Measurements from ENCODE around the gene PRSS57.
A peak's percentile ranks its signal among the peaks of the same experiment; 100 is the strongest.

Gene PRSS57

DNA sequence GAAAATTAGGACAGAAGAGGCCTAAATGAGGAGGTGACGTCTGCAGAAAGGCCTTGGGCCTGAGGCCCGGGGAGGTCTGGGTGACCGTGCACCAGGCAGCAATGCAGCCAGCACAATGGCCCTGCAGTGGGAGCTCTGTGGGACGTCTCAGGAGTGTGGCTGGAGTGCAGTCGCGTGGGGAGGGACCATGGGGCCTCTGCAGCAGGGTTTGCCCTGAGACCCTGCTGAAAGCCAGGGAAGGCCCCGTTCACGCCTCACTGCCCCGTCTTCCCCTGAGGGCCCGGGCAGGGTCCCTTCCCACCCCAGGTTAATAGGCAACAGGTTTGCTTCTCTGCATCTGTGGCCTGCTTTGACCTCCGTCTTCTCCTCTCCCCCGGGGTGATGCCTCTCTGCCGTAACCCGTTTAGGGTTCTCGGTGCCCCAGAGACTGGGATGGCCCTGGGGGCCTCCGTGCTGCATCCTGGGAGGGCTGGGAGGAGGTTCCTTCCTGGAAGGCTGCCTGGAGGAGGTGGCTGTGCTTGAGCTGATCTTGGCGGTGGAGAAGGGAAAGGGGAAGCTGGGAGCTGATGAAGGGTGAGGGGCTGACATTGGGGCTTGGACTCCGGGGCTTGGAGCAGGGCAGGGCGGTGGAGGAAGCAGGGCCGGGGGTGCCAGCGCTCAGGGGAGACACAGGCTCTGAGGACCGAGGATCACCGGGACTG is 23.1 kb upstream of the PRSS57 start:
- TF ChIP-seq, protein P1, sequence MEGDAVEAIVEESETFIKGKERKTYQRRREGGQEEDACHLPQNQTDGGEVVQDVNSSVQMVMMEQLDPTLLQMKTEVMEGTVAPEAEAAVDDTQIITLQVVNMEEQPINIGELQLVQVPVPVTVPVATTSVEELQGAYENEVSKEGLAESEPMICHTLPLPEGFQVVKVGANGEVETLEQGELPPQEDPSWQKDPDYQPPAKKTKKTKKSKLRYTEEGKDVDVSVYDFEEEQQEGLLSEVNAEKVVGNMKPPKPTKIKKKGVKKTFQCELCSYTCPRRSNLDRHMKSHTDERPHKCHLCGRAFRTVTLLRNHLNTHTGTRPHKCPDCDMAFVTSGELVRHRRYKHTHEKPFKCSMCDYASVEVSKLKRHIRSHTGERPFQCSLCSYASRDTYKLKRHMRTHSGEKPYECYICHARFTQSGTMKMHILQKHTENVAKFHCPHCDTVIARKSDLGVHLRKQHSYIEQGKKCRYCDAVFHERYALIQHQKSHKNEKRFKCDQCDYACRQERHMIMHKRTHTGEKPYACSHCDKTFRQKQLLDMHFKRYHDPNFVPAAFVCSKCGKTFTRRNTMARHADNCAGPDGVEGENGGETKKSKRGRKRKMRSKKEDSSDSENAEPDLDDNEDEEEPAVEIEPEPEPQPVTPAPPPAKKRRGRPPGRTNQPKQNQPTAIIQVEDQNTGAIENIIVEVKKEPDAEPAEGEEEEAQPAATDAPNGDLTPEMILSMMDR (IDR thresholded peaks at IDR 0.05): no peak

DNA sequence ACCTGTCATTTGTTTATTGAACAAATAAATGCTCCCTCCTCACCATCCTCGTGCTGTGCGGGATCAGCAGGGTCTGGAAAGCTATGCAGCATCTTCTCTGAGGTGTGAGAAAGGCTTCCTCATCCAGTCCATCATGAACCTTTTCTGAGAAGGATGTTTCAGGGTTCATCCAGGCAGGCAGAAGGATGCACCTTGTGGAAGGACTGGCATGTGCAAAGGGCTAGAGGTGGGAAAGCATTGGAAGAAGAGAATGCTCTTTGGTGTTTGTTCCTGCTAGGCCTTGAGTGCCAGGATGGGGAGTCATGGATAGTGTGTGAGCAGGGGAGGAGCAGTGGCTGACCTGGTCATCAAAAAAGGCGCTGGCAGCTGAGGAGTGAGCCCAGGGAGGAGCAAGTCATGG is 20.1 kb upstream of the PRSS57 start:
- TF ChIP-seq, protein P1 (IDR thresholded peaks at IDR 0.05): no peak

DNA sequence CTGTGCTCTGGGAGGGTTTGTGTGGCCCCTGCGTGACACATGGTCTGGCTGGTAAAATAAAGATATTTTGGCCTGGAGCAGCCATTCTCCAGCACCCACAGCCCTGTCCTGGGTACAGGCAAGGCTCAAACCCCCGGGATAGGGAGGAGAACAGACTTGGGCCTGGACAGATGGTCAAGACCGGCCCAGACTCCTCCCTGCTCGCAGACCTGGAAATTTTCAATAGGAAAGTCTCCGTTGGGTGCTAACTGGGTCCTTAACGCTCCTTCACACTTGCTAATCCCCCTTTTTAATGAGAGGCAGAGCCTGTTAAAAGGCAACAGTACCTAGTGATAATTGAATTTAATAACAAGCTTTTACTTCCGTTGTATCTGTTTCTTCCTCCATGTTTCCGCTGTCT is 16.0 kb upstream of the PRSS57 start:
- TF ChIP-seq, protein P1 (IDR thresholded peaks at IDR 0.05): no peak

DNA sequence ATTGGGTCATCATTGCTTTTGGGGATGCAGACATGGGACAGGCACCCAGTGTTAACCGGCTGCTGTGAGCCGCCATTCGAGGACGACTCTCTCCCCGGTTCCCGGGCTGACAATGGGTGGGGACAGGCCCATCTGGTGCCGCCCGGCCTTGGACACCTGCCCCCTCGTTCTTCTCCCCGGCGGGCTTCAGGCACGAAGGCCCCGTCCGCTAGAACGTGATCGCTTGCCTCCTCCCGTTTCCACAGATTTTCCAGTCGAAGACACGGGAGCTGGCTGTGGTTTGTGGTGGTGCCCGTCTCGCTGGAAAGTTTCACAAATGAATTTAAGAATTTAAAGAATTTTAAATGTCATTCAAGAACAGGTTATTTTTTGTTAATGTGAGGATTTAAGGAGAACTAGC is 15.5 kb upstream of the PRSS57 start:
- TF ChIP-seq, protein P1 (IDR thresholded peaks at IDR 0.05): no peak

DNA sequence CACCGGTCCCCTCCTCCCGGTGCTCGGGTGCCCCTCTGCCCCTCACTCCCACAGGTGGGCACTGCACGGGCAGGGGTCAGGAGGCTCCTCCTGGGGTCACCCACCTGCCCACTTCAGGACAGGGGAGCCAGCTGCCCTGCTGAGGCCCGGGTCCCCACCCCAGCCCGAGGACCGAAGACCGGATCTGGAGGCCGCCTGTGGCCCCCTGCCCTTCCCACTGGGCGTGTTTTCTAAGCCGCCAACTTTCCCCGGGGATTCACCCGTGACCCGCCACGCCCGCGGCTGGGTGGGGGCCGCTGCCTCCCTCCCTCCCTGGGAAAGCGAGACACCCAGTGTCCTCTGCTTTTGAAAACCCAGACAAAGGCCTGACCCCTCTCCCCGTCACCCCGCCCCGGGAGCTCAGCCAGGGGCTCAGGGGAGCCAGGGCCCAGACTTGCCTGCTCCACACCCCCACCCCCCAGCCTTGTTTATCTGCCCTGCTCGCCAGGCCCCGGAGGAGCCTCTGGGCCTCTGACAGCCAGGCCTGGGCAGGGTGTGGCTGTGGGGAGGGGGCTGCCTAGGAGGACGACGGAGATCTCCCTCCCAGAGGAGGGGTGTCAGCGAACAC is 14.8 kb upstream of the PRSS57 start:
- TF ChIP-seq, protein P1 (IDR thresholded peaks at IDR 0.05): no peak

DNA sequence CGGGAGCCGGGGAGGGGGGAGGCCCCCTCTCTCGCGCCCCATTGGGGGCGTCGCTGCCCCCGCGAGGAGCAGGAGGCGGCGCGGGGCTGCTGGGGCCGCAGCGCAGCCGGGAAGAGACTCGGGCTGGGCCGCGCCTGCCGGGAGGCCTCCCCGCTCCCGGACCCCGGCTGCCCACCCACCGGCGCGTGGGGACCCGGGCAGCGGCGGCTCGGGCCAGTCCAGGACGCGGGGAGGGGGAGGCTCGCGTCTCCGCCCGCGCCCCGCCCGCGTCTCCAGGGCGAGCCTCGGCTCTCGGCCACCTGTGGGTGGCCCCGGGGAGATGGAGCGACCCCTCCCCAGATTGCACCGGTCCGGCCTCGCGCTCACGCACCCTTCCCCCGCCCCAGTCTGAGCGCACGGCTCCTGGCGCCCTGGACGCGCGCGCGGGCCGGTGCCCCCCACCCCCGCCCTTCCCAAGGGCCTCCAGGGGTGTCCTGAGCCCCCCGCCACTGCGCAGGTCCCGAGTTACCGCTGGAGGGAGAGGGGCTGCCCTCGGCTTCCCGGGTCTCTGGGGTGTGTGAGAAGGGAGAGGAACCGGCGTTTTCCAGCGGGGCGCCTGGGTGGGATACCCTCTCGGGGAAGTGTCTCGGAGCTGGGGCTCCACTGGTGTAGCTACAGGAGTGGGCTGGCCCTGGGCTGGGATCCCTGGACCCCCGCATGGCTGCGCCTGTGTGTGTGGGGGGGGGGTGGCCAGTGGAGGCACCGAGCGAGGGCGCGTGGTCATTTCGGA is 14.1 kb upstream of the PRSS57 start:
- TF ChIP-seq, protein P1 (IDR thresholded peaks at IDR 0.05): no peak

DNA sequence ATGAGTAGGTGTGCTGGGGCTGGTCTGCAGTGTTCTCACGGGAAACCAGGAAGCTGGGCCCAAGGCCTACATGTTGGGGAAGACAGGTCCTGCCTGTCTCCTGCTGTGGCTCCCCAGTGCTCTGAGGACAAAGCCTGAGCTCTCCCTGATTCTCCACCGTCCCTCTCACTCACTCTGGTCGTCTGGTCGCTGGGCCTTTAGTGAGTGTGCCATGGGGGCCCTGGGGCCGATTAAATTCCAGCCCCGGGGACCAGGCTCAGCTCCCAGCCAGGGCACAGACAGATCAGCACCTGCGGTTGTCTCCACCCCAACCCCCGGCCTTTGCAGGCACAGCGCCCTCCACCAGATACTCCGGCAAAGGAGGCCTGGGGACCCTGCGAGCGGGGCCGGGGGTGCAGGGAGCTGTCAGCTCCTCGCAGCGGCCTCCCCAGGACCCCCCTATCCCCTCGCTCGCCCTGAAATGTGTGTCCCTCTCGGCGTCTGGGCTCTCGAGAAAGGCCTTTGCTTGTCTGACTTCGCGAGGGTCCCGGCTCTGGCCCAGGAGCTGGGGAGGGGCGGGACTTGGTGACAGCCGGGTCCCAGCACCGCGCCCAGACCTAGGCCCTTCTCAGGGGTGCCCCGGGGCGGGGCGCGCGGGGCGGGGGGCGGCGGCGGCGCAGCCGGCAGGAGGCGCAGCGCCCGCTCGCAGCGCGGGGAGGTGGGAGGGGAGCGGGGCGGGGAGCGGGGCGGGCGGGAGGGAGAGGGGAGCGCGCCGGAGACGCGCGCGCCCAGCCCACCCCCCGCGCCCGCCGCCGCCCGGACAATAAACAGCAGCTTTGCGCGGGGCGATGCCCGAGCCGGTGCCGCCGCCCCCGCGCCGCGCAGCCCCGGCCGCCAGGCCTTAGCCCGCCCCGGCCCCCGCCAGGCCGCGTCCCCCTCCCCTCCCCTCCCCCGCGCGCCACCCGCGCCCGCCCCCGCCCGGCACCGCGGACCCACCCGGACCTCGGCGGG is 13.2 kb upstream of the PRSS57 start, which contains the start of gene PALM:
Gene PALM, plus strand, starts transcription at position 782 of the 990 bp plus-strand sequence. CDS start 212 bp downstream, outside the sequence.
- TF ChIP-seq, protein P1 (IDR thresholded peaks at IDR 0.05): peak; percentile 23; the same call in 1 of the 2 replicates
